ENCODE measurements around the gene OSGEP. TPM values are rescaled to one million over a fixed set of nuclear protein-coding genes. Genes with fewer than 3 reads are reported as not detected.

Gene OSGEP
- total RNA-seq, 1 donor from 2014 or later = 19.4 TPM

DNA sequence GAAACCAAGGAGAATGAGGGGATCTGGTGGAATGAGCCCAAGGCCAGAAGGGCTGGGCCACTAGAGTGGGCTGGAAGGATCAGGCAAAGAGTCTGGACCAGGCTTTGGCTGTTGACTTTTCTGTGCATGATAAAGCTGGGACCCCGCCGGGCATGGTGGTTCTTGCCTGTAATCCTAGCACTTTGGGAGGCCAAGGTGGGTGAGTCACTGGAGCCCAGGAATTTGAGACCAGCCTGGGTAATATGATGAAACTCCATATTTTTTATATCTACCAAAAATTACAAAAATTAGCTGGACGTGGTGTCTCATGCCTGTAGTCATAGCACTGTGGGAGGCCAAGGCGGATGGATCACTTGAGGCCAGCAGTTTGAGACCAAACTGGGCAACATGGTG lies 18.3 kb downstream of the OSGEP start:
- no peak overlapping the region for H3K4me3 ChIP-seq
- H3K36me3 ChIP-seq = no peaks in the 10 kb centered on the region
- intact Hi-C loops (cut with micrococcal nuclease) = no loop called here
- DNase-seq = no peak
- TF ChIP-seq, protein P1, sequence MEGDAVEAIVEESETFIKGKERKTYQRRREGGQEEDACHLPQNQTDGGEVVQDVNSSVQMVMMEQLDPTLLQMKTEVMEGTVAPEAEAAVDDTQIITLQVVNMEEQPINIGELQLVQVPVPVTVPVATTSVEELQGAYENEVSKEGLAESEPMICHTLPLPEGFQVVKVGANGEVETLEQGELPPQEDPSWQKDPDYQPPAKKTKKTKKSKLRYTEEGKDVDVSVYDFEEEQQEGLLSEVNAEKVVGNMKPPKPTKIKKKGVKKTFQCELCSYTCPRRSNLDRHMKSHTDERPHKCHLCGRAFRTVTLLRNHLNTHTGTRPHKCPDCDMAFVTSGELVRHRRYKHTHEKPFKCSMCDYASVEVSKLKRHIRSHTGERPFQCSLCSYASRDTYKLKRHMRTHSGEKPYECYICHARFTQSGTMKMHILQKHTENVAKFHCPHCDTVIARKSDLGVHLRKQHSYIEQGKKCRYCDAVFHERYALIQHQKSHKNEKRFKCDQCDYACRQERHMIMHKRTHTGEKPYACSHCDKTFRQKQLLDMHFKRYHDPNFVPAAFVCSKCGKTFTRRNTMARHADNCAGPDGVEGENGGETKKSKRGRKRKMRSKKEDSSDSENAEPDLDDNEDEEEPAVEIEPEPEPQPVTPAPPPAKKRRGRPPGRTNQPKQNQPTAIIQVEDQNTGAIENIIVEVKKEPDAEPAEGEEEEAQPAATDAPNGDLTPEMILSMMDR (IDR thresholded peaks at IDR 0.05; ENCODE audit: borderline replicate concordance) = no peak
- H3K27ac ChIP-seq (replicated peaks) = no peak overlapping the region
- H3K9me3 ChIP-seq (replicated peaks) = no peaks in the 10 kb centered on the region
- peaks cover 21% of the 10 kb centered on the region for H3K4me1 ChIP-seq
- H3K27me3 ChIP-seq (ENCODE audit: low read depth) = peaks cover 31% of the 10 kb centered on the region

DNA sequence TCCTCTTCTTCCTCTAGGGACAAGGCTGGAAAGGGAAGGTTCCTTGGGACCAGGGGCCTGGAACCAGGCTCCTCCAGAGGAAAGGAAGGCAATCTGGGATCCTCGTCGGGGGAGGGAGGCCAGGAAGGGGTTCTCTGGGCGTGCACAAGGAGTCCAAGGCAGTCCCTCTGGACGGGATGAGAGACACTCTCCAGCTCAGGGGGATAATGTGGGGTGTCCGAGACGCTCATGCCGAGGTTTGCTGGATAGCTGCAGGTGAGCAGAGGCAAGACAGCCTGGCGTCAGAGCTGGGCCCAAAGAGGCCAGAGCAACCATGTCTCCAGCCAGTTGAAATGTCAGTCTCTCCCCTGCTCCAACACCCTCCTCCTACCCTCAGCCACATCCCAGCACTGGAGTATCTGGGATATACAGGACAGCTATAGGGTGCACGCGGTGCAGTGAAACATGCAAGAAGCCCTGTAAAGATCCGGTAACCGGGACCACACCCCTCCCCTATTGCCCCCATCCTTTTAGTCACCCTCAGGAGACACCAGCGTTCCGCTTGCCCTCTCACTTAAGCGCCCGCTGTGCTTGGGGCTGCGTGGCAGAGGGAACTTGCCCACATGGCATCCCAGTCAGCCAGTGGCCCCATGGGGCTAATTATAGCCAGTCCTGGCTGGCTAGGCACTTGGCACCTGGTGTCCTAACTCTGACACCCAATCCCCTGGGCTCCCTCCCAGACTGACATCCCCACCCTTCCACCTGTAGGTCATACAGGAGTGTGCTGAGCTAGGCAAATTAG lies 18.8 kb downstream of the OSGEP start, which contains the start of gene KLHL33:
Gene KLHL33 (minus strand): TSS at position 585 of the 781 bp plus-strand sequence. CDS start 355 bp downstream, at position 230.
- TF ChIP-seq, protein P1 (IDR thresholded peaks at IDR 0.05; ENCODE audit: borderline replicate concordance) = no peak
- Histone ChIP-seq H3K27me3 (ENCODE audit: low read depth) (peaks cover 31% of the 10 kb centered on the region), H3K9me3 (replicated peaks) (no peaks in the 10 kb centered on the region), H3K4me3 (peak within 1 kb of the TSS; percentile 63), H3K27ac (replicated peaks) (peak within 1 kb of the TSS; percentile 72), H3K36me3 (no peaks in the 10 kb centered on the region), H3K4me1 (peaks cover 21% of the 10 kb centered on the region)
- DNase-seq = no peak
- intact Hi-C loops (cut with micrococcal nuclease) = no loop called here

DNA sequence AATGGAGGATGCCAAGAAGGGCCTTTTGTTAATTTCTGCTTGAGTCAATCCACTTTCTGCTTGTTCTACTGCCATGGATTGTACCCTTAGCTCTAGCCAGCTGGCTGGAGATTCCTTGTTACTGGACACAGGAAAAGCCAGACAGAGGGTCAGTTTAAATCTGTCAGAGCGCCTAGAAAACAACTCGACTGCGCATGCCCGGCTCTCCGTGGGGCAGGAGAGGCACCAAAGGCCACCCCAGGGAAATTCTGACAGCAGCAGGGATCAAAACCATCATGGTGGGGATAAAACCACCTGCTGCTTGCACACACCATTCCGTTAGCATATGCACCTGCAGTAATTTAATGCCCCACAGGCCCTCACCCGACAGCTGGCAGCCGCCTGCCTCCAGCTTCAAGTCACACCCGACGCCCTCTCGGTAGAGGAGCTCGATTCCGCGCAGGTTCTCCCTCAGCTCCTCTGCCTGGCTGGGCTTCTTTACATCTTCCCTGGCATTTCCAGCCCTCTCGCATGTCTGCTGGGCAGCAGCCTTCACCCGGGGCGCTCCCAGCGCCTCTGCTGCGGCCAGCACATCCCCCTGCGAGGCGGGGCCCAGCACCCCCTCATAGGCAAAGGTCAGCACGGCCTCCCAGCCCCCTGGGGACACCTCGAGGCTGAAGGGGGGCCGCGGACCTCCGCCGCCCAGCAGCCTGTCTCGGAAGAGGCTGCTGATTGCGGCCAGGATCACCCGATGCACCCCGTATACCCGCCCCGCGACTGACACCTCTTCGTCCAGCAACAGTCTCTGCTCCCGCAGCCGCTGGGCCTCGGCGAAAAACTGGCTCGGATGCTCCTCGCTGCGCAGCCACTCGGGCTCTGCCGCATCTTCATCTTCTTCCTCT lies 19.7 kb downstream of the OSGEP start:
- H3K36me3 ChIP-seq = no peaks in the 10 kb centered on the region
- H3K4me1 ChIP-seq = peaks cover 29% of the 10 kb centered on the region
- peaks cover 31% of the 10 kb centered on the region for H3K27me3 ChIP-seq (ENCODE audit: low read depth)
- H3K4me3 ChIP-seq = peak overlapping the region; percentile 63
- TF ChIP-seq, protein P1 (IDR thresholded peaks at IDR 0.05; ENCODE audit: borderline replicate concordance) = no peak
- H3K9me3 ChIP-seq (replicated peaks) = no peaks in the 10 kb centered on the region
- DNase-seq = peak; percentile 62
- intact Hi-C loops (cut with micrococcal nuclease) = no loop called here
- H3K27ac ChIP-seq (replicated peaks) = peak overlapping the region; percentile 72

DNA sequence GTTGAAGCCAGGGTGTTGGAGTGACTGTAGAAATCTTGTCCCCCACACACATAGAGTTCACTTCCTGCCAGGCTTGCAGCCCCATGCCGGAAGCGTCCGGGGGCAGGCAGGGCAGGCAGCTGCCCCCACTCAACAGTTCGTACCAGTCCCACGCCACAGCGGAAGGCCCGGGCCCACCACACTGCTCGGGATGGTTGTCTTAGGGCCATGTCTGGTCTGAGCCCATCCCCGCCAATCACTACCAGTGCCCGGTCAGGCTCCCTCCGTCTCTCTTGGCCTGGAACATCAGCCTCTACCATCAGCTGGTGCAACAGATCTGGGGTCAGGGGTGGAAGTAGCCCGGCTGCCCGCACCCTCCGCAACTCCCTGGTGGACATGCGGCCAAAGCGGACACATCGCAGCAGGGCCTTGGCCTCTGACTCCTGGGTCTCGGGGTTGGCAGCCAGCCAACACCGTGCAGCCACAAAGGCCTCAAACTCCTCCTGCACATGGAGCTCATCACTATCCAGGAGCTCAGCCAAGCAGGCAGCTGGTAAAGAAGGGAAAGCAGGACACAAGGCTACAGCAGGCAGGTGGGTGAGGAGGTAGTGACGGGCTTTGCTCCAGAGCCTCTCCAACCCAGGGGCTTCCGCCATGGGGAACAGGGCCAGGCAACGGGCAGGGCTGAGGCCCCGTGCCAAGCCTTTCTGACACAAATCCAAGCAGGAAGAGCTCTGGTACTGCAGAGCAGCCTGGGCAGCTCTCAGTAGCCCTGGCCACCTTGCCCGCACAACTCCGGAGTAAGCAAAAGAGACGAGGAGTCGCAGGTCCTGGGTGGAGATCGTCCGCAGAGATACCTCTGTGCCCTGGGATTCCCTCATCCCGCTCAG lies 24.6 kb downstream of the OSGEP start:
- H3K36me3 ChIP-seq = no peaks in the 10 kb centered on the region
- H3K27ac ChIP-seq (replicated peaks) = no peak overlapping the region
- TF ChIP-seq, protein P1 (IDR thresholded peaks at IDR 0.05; ENCODE audit: borderline replicate concordance) = no peak
- H3K4me3 ChIP-seq = no peak overlapping the region
- DNase-seq = peak; percentile 39
- intact Hi-C loops (cut with micrococcal nuclease) = no loop called here
- H3K4me1 ChIP-seq = peaks cover 19% of the 10 kb centered on the region
- peaks cover 6% of the 10 kb centered on the region for H3K27me3 ChIP-seq (ENCODE audit: low read depth)
- H3K9me3 ChIP-seq (replicated peaks) = no peaks in the 10 kb centered on the region

DNA sequence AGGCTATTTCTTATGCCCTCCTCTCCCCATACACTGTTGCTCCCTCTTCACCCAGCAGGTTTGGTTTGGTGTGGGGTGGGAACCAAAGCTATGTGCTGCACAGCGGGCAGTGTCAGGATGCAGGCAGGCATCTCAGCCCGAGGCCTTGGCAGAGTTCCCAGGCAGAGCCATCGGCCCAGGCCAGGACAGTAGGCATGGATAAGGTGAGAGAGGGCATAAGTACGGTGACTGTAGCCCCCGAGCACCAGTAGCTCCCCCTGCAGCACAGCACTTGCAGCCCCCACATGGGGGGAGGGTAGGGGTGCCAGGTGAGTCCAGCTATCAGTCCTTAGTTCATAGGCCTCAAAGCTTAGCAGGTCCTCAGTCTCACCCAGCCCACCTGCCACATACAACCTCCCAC lies 25.8 kb downstream of the OSGEP start:
- no peak for DNase-seq
- no peak overlapping the region for H3K27ac ChIP-seq (replicated peaks)
- intact Hi-C loops (cut with micrococcal nuclease) = no loop called here

More for the DNA sequence above, 25.8 kb downstream of the OSGEP start:
- Histone ChIP-seq H3K36me3 (no peaks in the 10 kb centered on the region), H3K4me3 (no peak overlapping the region), H3K9me3 (replicated peaks) (no peaks in the 10 kb centered on the region), H3K4me1 (peaks cover 8% of the 10 kb centered on the region), H3K27me3 (ENCODE audit: low read depth) (no peaks in the 10 kb centered on the region)
- TF ChIP-seq, protein P1 (IDR thresholded peaks at IDR 0.05; ENCODE audit: borderline replicate concordance) = no peak
